Ascending aorta (tissue), 2 donors: ENCODE results near the gene ARHGAP8. TPM values are rescaled to one million over a fixed set of nuclear protein-coding genes. Genes with fewer than 3 reads are reported as not detected.

Experiments used
- DNase-seq, 2 donors: peaks; one replicate each; pipeline ENCODE4 v3.0.0-alpha.2; 2019; ENCODE audit warnings: low spot score in 2 of 2
- H3K27ac ChIP-seq, 2 donors: fragments of 200-600 bp; sonication (generic); one replicate each; pipeline ENCODE4 v1.5.1; 2016 to 2017; ENCODE audit warnings: mild to moderate bottlenecking in 1 of 2
- H3K27me3 ChIP-seq: fragments of 200-600 bp; sonication (generic); one replicate; pipeline ENCODE4 v1.5.1; 2017
- H3K36me3 ChIP-seq, 2 donors: fragments of 200-600 bp; sonication (generic); one replicate each; pipeline ENCODE4 v1.5.1; 2016
- H3K4me1 ChIP-seq, 2 donors: fragments of 200-600 bp; sonication (generic); one replicate each; pipeline ENCODE4 v1.5.1; 2016 to 2017; ENCODE audit warnings: mild to moderate bottlenecking in 1 of 2
- H3K4me3 ChIP-seq, 2 donors: fragments of 200-600 bp; sonication (generic); one replicate each; pipeline ENCODE4 v1.5.1; 2016 to 2017; ENCODE audit warnings: mild to moderate bottlenecking in 1 of 2
- H3K9me3 ChIP-seq, 2 donors: fragments of 200-600 bp; sonication (generic); one replicate each; pipeline ENCODE4 v1.5.1; 2016
- intact Hi-C: fragments of 100-400 bp; cut with DNase I; formaldehyde crosslinking; loops from one replicate; pipeline ENCODE4 v1.15.1; 2023
- total RNA-seq: library from RNA; depleted of rRNA; stranded (reverse); fragments of >200 nt; gene quantifications from one replicate; pipeline ENCODE4 v1.1.0, GENCODE V29; 2016
- TF ChIP-seq, protein P1 (sequence below), 3 experiments: fragments of 200-600 bp in 2 of 3; fragments of 450-650 bp in 1 of 3; sonication (generic) in 2 of 3; IDR thresholded peaks; one replicate each; pipeline ENCODE4 v1.5.1; 2016 to 2019; ENCODE audit warnings: antibody characterized with exemption in 3 of 3, mild to moderate bottlenecking in 1 of 3, moderate library complexity in 1 of 3

Gene ARHGAP8
- total RNA-seq, 1 donor from 2014 or later = not detected

DNA sequence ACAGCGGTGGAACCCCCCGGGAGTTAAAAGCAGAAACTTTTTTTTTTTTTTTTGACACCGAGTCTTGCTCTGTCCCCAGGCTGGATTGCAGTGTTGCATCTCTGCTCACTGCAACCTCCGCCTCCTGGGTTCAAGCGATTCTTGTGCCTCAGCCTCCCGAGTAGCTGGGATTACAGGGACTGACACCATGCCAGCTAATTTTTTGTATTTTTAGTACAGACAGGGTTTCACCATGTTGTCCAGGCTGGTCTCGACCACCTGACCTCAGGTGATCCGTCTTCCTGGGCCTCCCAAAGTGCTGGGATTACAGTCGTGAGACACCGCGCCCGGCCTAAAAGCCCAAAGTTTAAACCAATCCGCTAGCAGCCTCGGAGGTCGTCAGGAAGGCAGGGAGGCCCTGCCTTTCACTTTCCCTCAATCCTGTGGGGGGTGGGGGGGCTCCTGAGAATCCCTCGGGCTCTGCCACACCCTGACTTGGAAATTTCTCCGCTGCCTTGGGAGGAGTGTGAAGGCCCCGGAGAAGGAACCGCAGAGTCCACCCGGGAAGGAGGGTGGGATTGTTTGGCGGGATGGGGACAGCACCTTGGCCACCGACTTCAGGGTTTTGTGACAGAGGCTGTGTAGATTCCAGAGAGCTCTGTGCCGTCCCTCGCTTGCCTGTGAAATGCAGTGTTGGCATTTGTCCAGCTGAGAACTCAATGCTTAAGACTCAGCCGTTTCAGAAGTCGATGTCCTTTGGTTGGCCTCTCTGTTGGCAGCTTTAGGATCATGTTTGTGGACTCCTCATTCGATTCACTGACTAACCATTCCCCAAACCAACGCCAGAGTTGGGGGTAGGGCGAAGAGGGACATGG is 1.0 kb downstream of the ARHGAP8 start:
- H3K4me3 ChIP-seq = no peak overlapping the region
- H3K4me1 ChIP-seq = no peaks in the 10 kb centered on the region
- intact Hi-C loops = no loop called here
- H3K36me3 ChIP-seq = no peaks in the 10 kb centered on the region
- TF ChIP-seq, protein P1, sequence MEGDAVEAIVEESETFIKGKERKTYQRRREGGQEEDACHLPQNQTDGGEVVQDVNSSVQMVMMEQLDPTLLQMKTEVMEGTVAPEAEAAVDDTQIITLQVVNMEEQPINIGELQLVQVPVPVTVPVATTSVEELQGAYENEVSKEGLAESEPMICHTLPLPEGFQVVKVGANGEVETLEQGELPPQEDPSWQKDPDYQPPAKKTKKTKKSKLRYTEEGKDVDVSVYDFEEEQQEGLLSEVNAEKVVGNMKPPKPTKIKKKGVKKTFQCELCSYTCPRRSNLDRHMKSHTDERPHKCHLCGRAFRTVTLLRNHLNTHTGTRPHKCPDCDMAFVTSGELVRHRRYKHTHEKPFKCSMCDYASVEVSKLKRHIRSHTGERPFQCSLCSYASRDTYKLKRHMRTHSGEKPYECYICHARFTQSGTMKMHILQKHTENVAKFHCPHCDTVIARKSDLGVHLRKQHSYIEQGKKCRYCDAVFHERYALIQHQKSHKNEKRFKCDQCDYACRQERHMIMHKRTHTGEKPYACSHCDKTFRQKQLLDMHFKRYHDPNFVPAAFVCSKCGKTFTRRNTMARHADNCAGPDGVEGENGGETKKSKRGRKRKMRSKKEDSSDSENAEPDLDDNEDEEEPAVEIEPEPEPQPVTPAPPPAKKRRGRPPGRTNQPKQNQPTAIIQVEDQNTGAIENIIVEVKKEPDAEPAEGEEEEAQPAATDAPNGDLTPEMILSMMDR (IDR thresholded peaks at IDR 0.05) = no peak
- H3K27ac ChIP-seq = no peak overlapping the region
- no peak for DNase-seq
- H3K9me3 ChIP-seq = no peaks in the 10 kb centered on the region
- peaks cover 17% of the 10 kb centered on the region for H3K27me3 ChIP-seq

- no peak overlapping the region for H3K27ac ChIP-seq
- no peaks in the 10 kb centered on the region for H3K4me1 ChIP-seq
- DNase-seq = no peak
- no peak overlapping the region for H3K4me3 ChIP-seq
- TF ChIP-seq, protein P1 (IDR thresholded peaks at IDR 0.05) = no peak
- H3K9me3 ChIP-seq = no peaks in the 10 kb centered on the region
- intact Hi-C loops = no loop called here
- H3K36me3 ChIP-seq = no peaks in the 10 kb centered on the region
- peaks cover 17% of the 10 kb centered on the region for H3K27me3 ChIP-seq
Observed at GRCh38 chr22:44754998-44755397, 2.6 kb downstream of the ARHGAP8 start.

GRCh38 chr22:44755417-44755816 is 3.0 kb downstream of the ARHGAP8 start:
- intact Hi-C loops = no loop called here
- no peak for DNase-seq
- H3K27me3 ChIP-seq = peaks cover 17% of the 10 kb centered on the region

DNA sequence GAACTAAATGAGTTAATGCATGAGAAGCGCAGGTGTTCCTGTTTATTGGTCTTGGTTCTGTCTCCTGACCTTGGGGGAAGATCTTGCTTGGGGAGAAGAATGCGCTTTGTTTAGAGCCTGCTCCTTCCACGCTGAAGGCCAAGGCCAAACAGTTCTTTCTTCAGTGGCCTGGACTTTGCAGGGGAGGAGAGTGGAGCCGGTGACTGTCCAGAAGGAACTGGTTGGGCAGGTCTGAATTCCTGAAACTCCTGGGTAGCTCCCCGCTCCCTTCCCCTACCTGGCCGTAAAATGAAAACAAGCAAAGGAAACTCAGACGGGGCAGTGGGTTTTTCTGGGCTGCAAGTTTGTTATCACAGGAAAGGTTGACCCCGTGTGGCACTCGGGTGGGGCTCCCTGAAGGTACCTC is 3.6 kb downstream of the ARHGAP8 start:
- H3K9me3 ChIP-seq = no peaks in the 10 kb centered on the region
- H3K4me1 ChIP-seq = no peaks in the 10 kb centered on the region
- peaks cover 17% of the 10 kb centered on the region for H3K27me3 ChIP-seq
- DNase-seq = no peak
- no peak overlapping the region for H3K27ac ChIP-seq
- TF ChIP-seq, protein P1 (IDR thresholded peaks at IDR 0.05) = no peak
- intact Hi-C loops = no loop called here
- H3K36me3 ChIP-seq = no peaks in the 10 kb centered on the region
- H3K4me3 ChIP-seq = no peak overlapping the region

More at GRCh38 chr22:44755417-44755816, 3.0 kb downstream of the ARHGAP8 start:
- no peaks in the 10 kb centered on the region for H3K4me1 ChIP-seq
- no peaks in the 10 kb centered on the region for H3K9me3 ChIP-seq
- no peak overlapping the region for H3K4me3 ChIP-seq
- H3K27ac ChIP-seq = no peak overlapping the region
- no peaks in the 10 kb centered on the region for H3K36me3 ChIP-seq
- TF ChIP-seq, protein P1 (IDR thresholded peaks at IDR 0.05) = no peak

- Histone ChIP-seq H3K36me3 (no peaks in the 10 kb centered on the region), H3K27me3 (peaks cover 4% of the 10 kb centered on the region), H3K27ac (no peak overlapping the region), H3K4me3 (no peak overlapping the region), H3K4me1 (no peaks in the 10 kb centered on the region), H3K9me3 (no peaks in the 10 kb centered on the region)
- intact Hi-C loops = no loop called here
- TF ChIP-seq, protein P1 (IDR thresholded peaks at IDR 0.05) = no peak
- DNase-seq = no peak
Observed at GRCh38 chr22:44758344-44758973, 6.1 kb downstream of the ARHGAP8 start.
